ENCODE results near the gene MTRF1L.

GRCh38 chr6:153051801-153052200, 49.3 kb upstream of the MTRF1L start:
- TF ChIP-seq CTCF (IDR thresholded peaks at IDR 0.05; ENCODE audit: low read depth, low read length) (no peak), POLR2A (IDR thresholded peaks at IDR 0.05; ENCODE audit: extremely low read depth, insufficient read length) (no peak), MYC (IDR thresholded peaks at IDR 0.05; ENCODE audit: low read depth, low read length) (no peak), MAX (IDR thresholded peaks at IDR 0.05; ENCODE audit: low read depth, low read length) (no peak)
